Epithelial cell of esophagus (primary cell): ENCODE results near the gene NKX2-3.

ENCODE experiments used
- DNase-seq: peaks from one replicate; pipeline ENCODE4 v3.0.0; 2010; ENCODE audit warnings: low read depth
- H3K4me3 ChIP-seq: 2 replicates; pipeline ENCODE4 v1.5.1; 2011; ENCODE audit warnings: mild to moderate bottlenecking, low read length, control low read depth
- CTCF ChIP-seq: IDR thresholded peaks from 2 replicates; pipeline ENCODE4 v1.5.1; 2011; ENCODE audit warnings: low read depth, mild to moderate bottlenecking, low read length, control low read depth, inconsistent platforms; ENCODE audit not compliant: insufficient read depth; ENCODE audit errors: missing control alignments

NKX2-3 gene

GRCh38 chr10:99555825-99556523, 23.2 kb downstream of the NKX2-3 start:
- no peak for DNase-seq
- no peak overlapping the region for H3K4me3 ChIP-seq
- TF ChIP-seq CTCF = no peak

- H3K4me3 ChIP-seq = no peak overlapping the region
- no peak for DNase-seq
- TF ChIP-seq CTCF = no peak
Observed at GRCh38 chr10:99557044-99557443, 24.3 kb downstream of the NKX2-3 start.

GRCh38 chr10:99558708-99559107, 26.0 kb downstream of the NKX2-3 start:
- TF ChIP-seq CTCF = no peak
- DNase-seq = no peak

GRCh38 chr10:99560277-99561126, 27.8 kb downstream of the NKX2-3 start:
- TF ChIP-seq CTCF = peak; percentile 73
- peak; percentile 70 for DNase-seq
- no peak overlapping the region for H3K4me3 ChIP-seq

More at GRCh38 chr10:99558708-99559107, 26.0 kb downstream of the NKX2-3 start:
- no peak overlapping the region for H3K4me3 ChIP-seq

GRCh38 chr10:99562631-99563030, 29.9 kb downstream of the NKX2-3 start:
- TF ChIP-seq CTCF = no peak
- no peak for DNase-seq
- no peak overlapping the region for H3K4me3 ChIP-seq

GRCh38 chr10:99564361-99564760, 31.6 kb downstream of the NKX2-3 start:
- no peak for TF ChIP-seq CTCF
- no peak overlapping the region for H3K4me3 ChIP-seq
- DNase-seq = no peak
